NCI-H2227 (cell line): ENCODE measurements around the gene TMEM59L.
"Not testable (repeated sequence)": the region's sequence is repeated elsewhere in the genome, so short reads cannot be mapped to it uniquely, and the experiment has no call there.

ENCODE experiments used
- DNase-seq: peaks from one replicate; lab custom pipeline; 2025; ENCODE audit not compliant: unreplicated experiment; lab: John Stamatoyannopoulos, UW

The TMEM59L gene

DNA sequence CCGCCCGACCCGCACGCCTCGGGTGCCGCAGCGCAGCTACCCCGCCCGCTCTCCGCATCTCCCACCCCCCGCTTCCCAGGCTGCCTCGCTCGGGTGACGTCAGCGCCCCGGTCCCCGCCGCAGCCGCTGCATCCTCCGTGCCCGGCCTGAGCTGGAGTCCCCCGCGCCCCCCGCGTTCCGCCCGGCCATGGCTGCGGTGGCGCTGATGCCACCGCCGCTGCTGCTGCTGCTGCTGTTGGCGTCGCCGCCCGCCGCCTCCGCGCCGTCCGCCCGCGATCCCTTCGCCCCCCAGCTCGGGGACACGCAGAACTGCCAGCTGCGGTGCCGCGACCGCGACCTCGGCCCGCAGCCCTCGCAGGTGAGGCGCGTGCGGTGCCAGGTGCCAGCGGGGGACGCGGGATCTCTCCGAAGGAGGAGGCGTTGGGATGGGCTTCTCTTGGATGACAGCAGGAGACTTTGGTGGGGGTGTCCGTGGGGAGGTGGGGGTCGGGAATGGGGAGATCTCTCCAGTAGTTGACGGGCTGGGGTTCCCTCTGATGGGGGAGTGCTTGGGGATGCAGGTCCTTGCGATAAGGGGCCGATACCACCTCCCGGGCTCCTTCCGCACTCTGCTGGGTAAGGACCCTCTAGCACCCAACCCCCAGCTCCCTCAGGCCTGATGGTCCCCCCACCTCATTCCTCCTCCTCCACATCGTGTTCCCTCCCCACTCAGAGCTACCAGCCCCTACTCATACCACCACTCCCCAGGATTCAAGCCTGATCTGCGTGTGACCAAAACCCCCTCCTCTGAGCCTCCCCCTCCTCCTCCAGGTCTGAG is at the start of gene TMEM59L:
TSS of gene TMEM59L (plus strand) at position 99 of the 817 bp plus-strand sequence. CDS start at position 188, 89 bp downstream.
- peak; percentile 57 for DNase-seq

DNA sequence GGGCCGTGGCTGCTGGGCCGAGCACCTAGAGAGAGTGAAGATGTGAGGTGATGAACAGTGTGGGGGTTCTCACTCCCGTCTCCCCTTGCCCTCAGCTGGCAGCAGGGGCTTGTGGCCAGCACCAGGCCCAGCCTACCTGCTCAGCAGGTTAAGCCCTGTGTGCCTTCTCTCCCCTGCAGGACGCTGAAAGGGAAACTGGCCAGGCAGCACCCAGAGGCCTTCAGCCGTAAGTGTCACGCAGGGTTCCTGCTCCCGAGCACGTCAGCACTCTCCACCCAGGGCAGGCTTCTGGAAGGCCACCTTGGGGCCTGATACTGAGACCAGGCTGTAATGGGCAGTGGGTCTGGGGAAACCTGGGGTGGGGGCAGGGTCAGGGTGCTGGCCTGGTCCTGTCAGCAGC is 45.7 kb upstream of the TMEM59L start:
- no peak for DNase-seq

- DNase-seq, result no peak
These were observed 44.3 kb upstream of the TMEM59L start for GRCh38 chr19:18568367-18568766.

GRCh38 chr19:18571564-18572344 is 40.9 kb upstream of the TMEM59L start, which contains the start of gene UBA52:
TSS of gene UBA52 (plus strand) at chr19:18571857. CDS start at chr19:18573301, 1,444 bp downstream.
- peak; percentile 98 for DNase-seq

- DNase-seq, result no peak
These were observed 37.9 kb upstream of the TMEM59L start for GRCh38 chr19:18574691-18575291.

- no peak for DNase-seq
These were observed 36.3 kb upstream of the TMEM59L start for GRCh38 chr19:18576383-18576782.

DNA sequence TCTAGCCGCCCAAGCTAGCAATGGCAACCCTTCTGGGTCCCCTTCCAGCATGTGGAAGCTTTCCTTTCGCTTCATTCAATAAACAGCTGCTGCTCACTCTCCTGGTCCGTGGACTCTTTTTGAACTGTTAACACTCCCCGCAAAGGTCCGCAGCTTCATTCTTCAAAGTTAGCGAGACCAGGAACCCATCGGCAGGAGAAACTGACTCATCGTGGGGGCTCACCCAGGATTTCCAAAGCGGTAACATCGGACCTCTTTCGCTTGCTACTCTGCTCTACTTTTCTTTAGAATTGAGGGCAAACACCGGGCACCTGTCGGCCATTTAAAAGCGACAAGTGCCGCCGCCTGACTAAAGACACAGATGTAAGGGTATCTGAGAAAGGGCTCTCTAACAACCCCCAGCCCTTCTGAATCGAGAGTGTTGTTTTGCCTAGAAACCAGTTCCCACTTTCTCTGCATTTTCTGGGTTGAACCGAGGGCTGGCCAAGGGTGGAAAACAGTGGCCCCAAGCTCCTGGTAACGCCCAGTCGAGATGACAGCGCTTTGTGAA is 35.2 kb upstream of the TMEM59L start:
- no peak for DNase-seq

DNA sequence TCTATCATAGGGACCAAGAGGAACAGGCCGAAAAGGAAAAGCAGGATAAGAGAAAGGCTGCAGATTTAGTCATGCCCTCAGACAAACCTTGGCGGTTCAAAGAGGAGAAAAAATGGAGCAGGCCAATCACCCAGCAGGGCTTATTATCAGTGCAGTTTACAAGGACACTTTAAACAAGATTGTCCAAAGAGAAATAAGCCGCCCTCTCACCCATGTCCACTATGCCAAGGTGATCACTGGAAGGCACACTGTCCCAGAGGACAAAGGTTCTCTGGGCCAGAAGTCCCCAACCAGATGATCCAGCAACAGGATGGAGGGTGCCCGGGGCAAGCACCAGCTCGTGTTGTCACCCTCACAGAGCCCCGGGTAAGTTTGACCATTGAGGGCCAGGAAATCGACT is 32.4 kb upstream of the TMEM59L start:
- no peak for DNase-seq

DNA sequence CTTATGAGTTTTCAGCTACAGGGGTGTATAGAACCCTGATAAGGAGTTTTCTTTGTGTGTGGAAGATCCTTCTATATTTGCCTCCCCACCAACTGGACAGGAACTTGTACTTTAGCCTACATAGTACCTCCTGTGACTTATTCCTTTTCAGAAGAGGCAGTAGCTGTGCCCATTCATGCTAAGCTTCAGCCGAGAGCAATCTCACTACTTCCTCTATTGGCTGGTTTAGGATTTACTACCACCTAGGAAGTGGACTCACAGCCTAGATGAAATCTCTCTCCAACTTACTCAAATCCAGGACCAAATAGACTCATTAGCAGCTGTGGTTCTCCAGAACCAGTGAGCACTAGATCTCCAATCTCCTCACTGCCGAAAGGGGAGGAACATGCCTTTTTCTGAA is 26.4 kb upstream of the TMEM59L start:
- no peak for DNase-seq

DNA sequence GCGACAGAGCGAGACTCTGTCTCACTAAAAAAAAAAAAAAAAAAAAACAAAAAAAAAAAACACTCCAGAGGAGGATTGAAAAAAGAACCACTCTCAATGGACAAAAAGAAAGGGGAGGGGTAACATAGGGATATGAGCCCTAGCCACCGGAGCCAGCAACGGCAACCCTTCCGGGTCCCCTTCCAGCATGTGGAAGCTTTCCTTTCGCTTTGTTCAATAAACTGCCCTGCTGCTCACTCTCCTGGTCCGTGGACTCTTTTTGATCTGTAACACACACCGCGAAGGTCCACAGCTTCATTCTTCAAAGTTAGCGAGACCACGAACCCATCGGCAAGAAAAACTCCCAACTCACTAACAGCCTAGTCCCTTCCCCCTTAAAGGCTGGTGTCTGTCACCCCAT is 25.1 kb upstream of the TMEM59L start:
- no peak for DNase-seq

DNA sequence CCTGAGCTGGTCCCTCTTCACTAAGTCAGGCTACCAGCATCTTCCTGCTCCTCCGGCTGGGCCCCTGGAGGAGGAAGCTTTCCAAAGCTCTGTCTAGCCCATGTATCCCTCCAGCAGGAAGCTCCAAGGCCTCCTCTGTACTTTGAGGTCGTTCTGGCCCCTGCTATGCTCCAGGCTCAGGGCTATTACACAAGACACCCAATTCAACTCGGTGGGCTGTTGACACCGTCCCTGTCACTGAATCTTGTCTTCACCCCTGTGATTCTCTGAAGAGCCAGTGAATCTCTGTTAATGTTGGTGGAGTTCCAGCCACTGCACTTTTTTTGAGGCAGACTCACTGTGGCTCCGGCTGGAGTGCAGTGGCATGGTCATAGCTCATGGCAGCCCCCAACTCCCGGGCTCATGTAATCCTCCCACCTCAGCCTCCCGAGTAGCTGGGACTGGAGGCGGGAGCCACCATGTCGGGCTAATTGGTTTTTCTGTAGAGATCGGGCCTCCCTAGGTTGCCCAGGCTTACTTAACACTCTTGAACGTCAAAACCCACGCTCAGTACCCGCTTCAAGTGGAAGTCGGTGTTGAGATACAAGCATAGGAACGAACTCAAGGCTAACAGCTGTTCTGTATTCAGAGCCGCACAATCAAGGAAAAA is 24.6 kb upstream of the TMEM59L start:
- no peak for DNase-seq

- peak; percentile 87 for DNase-seq
These were observed 23.9 kb upstream of the TMEM59L start, which contains the start of gene REX1BD for GRCh38 chr19:18588611-18589379. TSS of gene REX1BD (plus strand) at chr19:18588798. CDS start at chr19:18588802, 4 bp downstream.

GRCh38 chr19:18589380-18590272 is 23.0 kb upstream of the TMEM59L start:
- DNase-seq, result peak; percentile 84

DNA sequence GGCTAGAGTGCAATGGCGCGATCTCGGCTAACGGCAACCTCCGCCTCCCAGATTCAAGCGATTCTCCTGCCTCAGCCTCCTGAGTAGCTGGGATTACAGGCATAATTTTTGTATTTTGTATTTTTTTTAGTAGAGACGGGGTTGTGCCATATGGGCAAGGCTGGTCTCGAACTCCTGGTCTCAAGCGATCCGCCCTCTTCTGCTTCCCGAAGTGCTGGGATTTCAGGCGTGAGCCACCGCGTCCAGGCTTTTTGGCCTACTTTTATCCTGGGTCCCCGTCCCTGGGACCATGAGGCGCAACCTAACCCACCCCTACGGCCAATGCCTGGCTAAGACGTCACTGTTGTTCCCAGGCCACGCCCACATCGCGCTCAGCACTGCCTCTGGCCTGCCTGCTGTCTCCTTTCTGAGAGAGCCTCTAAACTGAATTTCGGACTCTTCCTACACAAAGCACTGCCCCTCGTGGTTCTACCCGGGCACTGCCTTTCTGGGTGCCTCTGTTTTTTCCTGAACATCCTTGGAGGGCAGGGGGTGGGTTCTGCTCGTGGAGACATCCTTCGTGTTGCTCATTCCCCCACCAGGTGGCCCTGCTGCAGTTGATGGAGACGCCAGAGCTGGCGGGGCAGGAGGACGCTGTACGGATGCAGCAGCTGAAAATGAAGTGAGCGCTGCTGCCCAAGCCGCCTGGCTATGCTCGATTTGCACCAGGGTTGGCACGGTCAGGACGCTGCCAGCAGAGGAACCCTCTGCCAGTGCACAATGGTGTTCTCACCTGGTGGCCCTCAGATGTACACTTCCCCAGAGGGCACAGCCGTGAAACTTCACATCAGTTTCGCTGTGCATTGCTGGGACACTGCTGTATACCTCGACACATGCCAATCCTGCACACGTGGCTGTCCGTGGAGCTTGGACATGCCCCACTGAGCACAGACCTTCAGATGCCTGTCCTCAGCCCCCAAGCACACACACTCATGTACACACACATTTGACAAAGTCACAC is 22.1 kb upstream of the TMEM59L start:
- peak; percentile 93 for DNase-seq

DNA sequence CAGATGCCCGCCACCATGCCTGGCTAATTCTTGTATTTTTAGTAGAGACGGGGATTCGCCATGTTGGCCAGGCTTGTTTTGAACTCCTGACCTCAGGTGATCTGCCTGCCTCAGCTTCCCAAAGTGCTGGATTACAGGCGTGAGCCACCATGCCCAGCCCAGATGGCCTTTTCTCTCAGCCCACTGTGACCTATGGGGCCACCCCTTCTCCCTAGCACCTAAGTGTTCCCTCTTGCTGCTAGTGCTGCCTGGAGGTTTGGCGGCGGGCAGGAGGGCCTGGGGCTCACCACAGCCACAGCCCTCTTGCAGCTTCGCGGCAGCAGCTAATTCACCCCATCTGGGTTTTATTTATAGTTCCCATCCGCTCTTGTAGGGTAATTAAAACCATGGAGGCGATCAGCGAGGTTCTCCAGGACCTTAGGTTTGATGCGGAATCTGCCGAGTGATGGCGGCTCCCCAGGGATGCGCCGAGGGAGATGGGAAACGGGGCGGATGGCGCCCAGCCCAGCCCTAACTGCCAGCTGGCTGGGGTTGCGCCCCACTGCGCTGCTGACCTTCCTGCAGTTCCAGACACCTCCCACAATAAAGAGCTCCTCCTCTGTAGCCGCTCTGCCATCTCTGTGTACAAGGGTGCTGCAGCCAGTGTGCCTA is 20.8 kb upstream of the TMEM59L start:
- DNase-seq, result no peak

DNA sequence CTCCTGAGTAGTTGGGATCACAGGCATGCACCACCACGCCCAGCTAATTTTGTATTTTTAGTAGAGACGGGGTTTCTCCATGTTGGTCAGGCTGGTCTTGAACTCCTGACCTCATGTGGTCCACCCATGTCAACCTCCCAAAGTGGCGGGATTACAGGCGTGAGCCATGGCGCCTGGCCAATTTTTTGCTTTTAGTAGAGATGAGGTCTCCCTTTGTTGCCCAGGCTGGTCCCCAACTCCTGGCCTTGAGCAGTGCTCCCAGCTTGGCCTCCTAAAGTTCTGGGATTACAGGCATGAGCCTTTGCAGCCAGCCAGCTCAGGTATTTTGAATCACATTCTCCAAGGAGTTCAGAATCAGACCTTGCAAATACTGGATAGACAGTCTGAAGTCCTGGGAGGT is 19.9 kb upstream of the TMEM59L start:
- not testable (repeated sequence) for DNase-seq

GRCh38 chr19:18593367-18594095 is 19.1 kb upstream of the TMEM59L start:
- DNase-seq, result no peak
